Common myeloid progenitor, CD34-positive (primary cell): ENCODE measurements around the gene DUSP22.

Experiments
- CTCF ChIA-PET: fragments of 350-600 bp; sonication (Branson Sonifier 250); formaldehyde crosslinking; loops from one replicate; lab custom pipeline; 2021; ENCODE audit warnings: antibody characterized with exemption; lab: Charles Lee
- POLR2A ChIA-PET: fragments of 350-600 bp; sonication (Branson Sonifier 250); formaldehyde crosslinking; loops from one replicate; lab custom pipeline; 2021; ENCODE audit warnings: antibody characterized with exemption; lab: Charles Lee
- DNase-seq, 3 donors: peaks; one replicate each; pipeline versions ENCODE4 v3.0.0 to v3.0.0-alpha.2; 2013
- H3K27ac ChIP-seq, 2 experiments: 1 replicate in 1 of 2; 2 replicates in 1 of 2; pipeline ENCODE4 v1.7.0; 2013; ENCODE audit warnings: inconsistent platforms in 2 of 2, low read length in 2 of 2, mild to moderate bottlenecking in 2 of 2, low read depth in 1 of 2, moderate library complexity in 1 of 2; ENCODE audit not compliant: severe bottlenecking in 2 of 2, insufficient read depth in 1 of 2, poor library complexity in 1 of 2
- H3K27me3 ChIP-seq, 5 experiments: replicated peaks in 2 of 5; 1 replicate in 3 of 5; 2 replicates in 2 of 5; pipeline versions ENCODE4 v1.6.1 to v1.7.0; 2013; ENCODE audit warnings: low read length in 4 of 5, mild to moderate bottlenecking in 2 of 5, moderate library complexity in 2 of 5, inconsistent platforms in 1 of 5; ENCODE audit not compliant: insufficient read depth in 5 of 5, control insufficient read depth in 4 of 5
- H3K36me3 ChIP-seq, 4 experiments: 1 replicate in 2 of 4; 2 replicates in 2 of 4; pipeline versions ENCODE4 v1.6.1 to v1.7.0; 2013; ENCODE audit warnings: low read length in 3 of 4, control low read depth in 1 of 4, mild to moderate bottlenecking in 1 of 4; ENCODE audit not compliant: control insufficient read depth in 4 of 4, insufficient read depth in 4 of 4
- H3K4me1 ChIP-seq, 4 experiments: 1 replicate in 3 of 4; 2 replicates in 1 of 4; pipeline versions ENCODE4 v1.6.1 to v1.7.1; 2013; ENCODE audit warnings: low read length in 3 of 4, mild to moderate bottlenecking in 3 of 4, control low read depth in 1 of 4, inconsistent platforms in 1 of 4, moderate library complexity in 1 of 4; ENCODE audit not compliant: control insufficient read depth in 4 of 4, insufficient read depth in 4 of 4; ENCODE audit errors: control extremely low read depth in 1 of 4
- H3K4me3 ChIP-seq, 7 experiments: 1 replicate in 4 of 7; 2 replicates in 3 of 7; pipeline versions ENCODE4 v1.5.1 to v1.7.0; 2013; ENCODE audit warnings: mild to moderate bottlenecking in 7 of 7, low read length in 6 of 7, moderate library complexity in 6 of 7, inconsistent platforms in 2 of 7, low read depth in 2 of 7, control low read depth in 1 of 7; ENCODE audit not compliant: insufficient read depth in 4 of 7, control insufficient read depth in 1 of 7; ENCODE audit errors: extremely low read depth in 1 of 7
- H3K9me3 ChIP-seq, 5 experiments: 1 replicate in 4 of 5; 2 replicates in 1 of 5; pipeline versions ENCODE4 v1.6.1 to v1.7.1; 2013; ENCODE audit warnings: low read length in 4 of 5, mild to moderate bottlenecking in 2 of 5, inconsistent platforms in 1 of 5, low read depth in 1 of 5, moderate library complexity in 1 of 5; ENCODE audit not compliant: control insufficient read depth in 4 of 5, insufficient read depth in 2 of 5; ENCODE audit errors: control extremely low read depth in 1 of 5
- WGBS: methylation state at CpG from one replicate; pipeline ENCODE4 v1.1.5; 2013; ENCODE audit not compliant: insufficient coverage; 5-methylcytosine and 5-hydroxymethylcytosine counted together

DUSP22 gene

GRCh38 chr6:308307-308706 lies 16.0 kb downstream of the DUSP22 start:
- no peaks in the 10 kb centered on the region for H3K27me3 ChIP-seq
- WGBS = 92% methylated on average over 10 of the region's 10 CpGs
- CTCF ChIA-PET = interaction anchor here (1.0 to 1.3 kb wide), 3 partner anchors 15 to 152 kb away, joined by 3 read pairs; no protein-coding TSS in a partner anchor
- peaks cover 0 to 6% (median 0%) of the 10 kb centered on the region in 5 experiments for H3K9me3 ChIP-seq
- H3K4me1 ChIP-seq = peaks cover 6 to 44% (median 25%) of the 10 kb centered on the region in 4 experiments
- peaks cover 0 to 11% (median 7%) of the 10 kb centered on the region in 4 experiments for H3K36me3 ChIP-seq
- POLR2A ChIA-PET = no interaction called here
- DNase-seq = no peak
- H3K27ac ChIP-seq = no peak overlapping the region
- H3K4me3 ChIP-seq = no peak overlapping the region

GRCh38 chr6:308768-309167 lies 16.5 kb downstream of the DUSP22 start:
- 95% methylated on average over 8 of the region's 8 CpGs for WGBS
- Histone ChIP-seq H3K27ac (no peak overlapping the region), H3K9me3 (peaks cover 0 to 6% (median 0%) of the 10 kb centered on the region in 5 experiments), H3K36me3 (peaks cover 0 to 11% (median 7%) of the 10 kb centered on the region in 4 experiments), H3K4me1 (peaks cover 6 to 48% (median 26%) of the 10 kb centered on the region in 4 experiments), H3K27me3 (no peaks in the 10 kb centered on the region), H3K4me3 (no peak overlapping the region)
- POLR2A ChIA-PET = no interaction called here
- CTCF ChIA-PET = interaction anchor here (1.0 kb wide), 1 partner anchor 153 kb away, joined by 3 read pairs; no protein-coding TSS in a partner anchor
- no peak for DNase-seq

GRCh38 chr6:309947-310346 lies 17.7 kb downstream of the DUSP22 start:
- CTCF ChIA-PET = no interaction called here
- Histone ChIP-seq H3K27me3 (no peaks in the 10 kb centered on the region), H3K27ac (no peak overlapping the region), H3K4me1 (peaks cover 6 to 51% (median 26%) of the 10 kb centered on the region in 4 experiments), H3K9me3 (peaks cover 0 to 6% (median 0%) of the 10 kb centered on the region in 5 experiments), H3K4me3 (no peak overlapping the region), H3K36me3 (peaks cover 0 to 9% (median 7%) of the 10 kb centered on the region in 4 experiments)
- POLR2A ChIA-PET = no interaction called here
- 94% methylated on average over 12 of the region's 12 CpGs for WGBS
- no peak for DNase-seq

GRCh38 chr6:310671-311070 lies 18.4 kb downstream of the DUSP22 start:
- Histone ChIP-seq H3K4me3 (no peak overlapping the region), H3K36me3 (peaks cover 0 to 9% (median 7%) of the 10 kb centered on the region in 4 experiments), H3K27me3 (no peaks in the 10 kb centered on the region), H3K27ac (no peak overlapping the region), H3K9me3 (peaks cover 0 to 6% (median 0%) of the 10 kb centered on the region in 5 experiments), H3K4me1 (peaks cover 6 to 47% (median 23%) of the 10 kb centered on the region in 4 experiments)
- POLR2A ChIA-PET = no interaction called here
- 100% methylated on average over 1 of the region's 2 CpGs for WGBS
- CTCF ChIA-PET = interaction anchor here (1.3 kb wide), 1 partner anchor 11 kb away, joined by 5 read pairs; no protein-coding TSS in a partner anchor
- no peak for DNase-seq

- Histone ChIP-seq H3K27me3 (no peaks in the 10 kb centered on the region), H3K27ac (no peak overlapping the region), H3K9me3 (peaks cover 0 to 3% (median 0%) of the 10 kb centered on the region in 5 experiments), H3K4me3 (no peak overlapping the region), H3K36me3 (peaks cover 0 to 7% (median 6%) of the 10 kb centered on the region in 4 experiments), H3K4me1 (peaks cover 4 to 36% (median 18%) of the 10 kb centered on the region in 4 experiments)
- ChIA-PET CTCF (interaction anchor here (0.9 to 3.9 kb wide), 5 partner anchors 9 to 53 kb away, joined by 3 to 15 read pairs (median 5); no protein-coding TSS in a partner anchor), POLR2A (no interaction called here)
- WGBS = 88% methylated on average over 17 of the region's 17 CpGs
- peak in 2 of 3 donors; percentile 23 to 44 for DNase-seq
Measured at GRCh38 chr6:311679-312220, 19.5 kb downstream of the DUSP22 start.

GRCh38 chr6:313087-313486 lies 20.8 kb downstream of the DUSP22 start:
- ChIA-PET POLR2A (no interaction called here), CTCF (interaction anchor here (1.3 to 3.9 kb wide), 5 partner anchors 10 to 105 kb away, joined by 3 to 15 read pairs (median 10); no protein-coding TSS in a partner anchor)
- Histone ChIP-seq H3K27me3 (no peaks in the 10 kb centered on the region), H3K36me3 (no peaks in the 10 kb centered on the region), H3K9me3 (peaks cover 0 to 2% (median 0%) of the 10 kb centered on the region in 5 experiments), H3K27ac (no peak overlapping the region), H3K4me3 (no peak overlapping the region), H3K4me1 (peaks cover 4 to 31% (median 16%) of the 10 kb centered on the region in 4 experiments)
- 60% methylated on average over 2 of the region's 2 CpGs for WGBS
- DNase-seq = peak in 2 of 3 donors; percentile 69 to 78

GRCh38 chr6:313917-314316 lies 21.6 kb downstream of the DUSP22 start:
- Histone ChIP-seq H3K4me3 (no peak overlapping the region), H3K4me1 (peaks cover 4 to 31% (median 16%) of the 10 kb centered on the region in 4 experiments), H3K27me3 (no peaks in the 10 kb centered on the region), H3K36me3 (no peaks in the 10 kb centered on the region), H3K27ac (no peak overlapping the region), H3K9me3 (no peaks in the 10 kb centered on the region)
- ChIA-PET CTCF (interaction anchor here (0.7 to 3.9 kb wide), 6 partner anchors 8 to 105 kb away, joined by 3 to 15 read pairs (median 8); no protein-coding TSS in a partner anchor), POLR2A (no interaction called here)
- no peak for DNase-seq
- 96% methylated on average over 10 of the region's 10 CpGs for WGBS
